BLaER1 treated with 17β-estradiol and CSF1 and Interleukin-3, amounts not matched to agents 10 nM and 100 nM (cell line): ENCODE measurements around the gene ELOVL5.
"Not testable (repeated sequence)": the region's sequence is repeated elsewhere in the genome, so short reads cannot be mapped to it uniquely, and the experiment has no call there.

Source experiments
- H3K27ac ChIP-seq, 11 experiments: shearing (Covaris generic); formaldehyde crosslinking; 2 replicates each; pipeline ENCODE4 v1.8.1; 2022
- H3K27me3 ChIP-seq, 11 experiments: shearing (Covaris generic); formaldehyde crosslinking; 2 replicates each; pipeline ENCODE4 v1.8.1; 2022
- H3K36me3 ChIP-seq, 11 experiments: shearing (Covaris generic); formaldehyde crosslinking; 2 replicates each; pipeline ENCODE4 v1.8.1; 2022
- H3K4me1 ChIP-seq, 10 experiments: shearing (Covaris generic); formaldehyde crosslinking; 2 replicates each; pipeline ENCODE4 v1.8.1; 2022
- H3K4me2 ChIP-seq, 11 experiments: shearing (Covaris generic); formaldehyde crosslinking; 2 replicates each; pipeline ENCODE4 v1.8.1; 2022
- H3K4me3 ChIP-seq, 10 experiments: shearing (Covaris generic); formaldehyde crosslinking; 2 replicates each; pipeline ENCODE4 v1.8.1; 2022
- H3K9ac ChIP-seq, 11 experiments: shearing (Covaris generic); formaldehyde crosslinking; 2 replicates each; pipeline ENCODE4 v1.8.1; 2022
- H3K9me3 ChIP-seq, 11 experiments: shearing (Covaris generic); formaldehyde crosslinking; replicated peaks in 1 of 11; 2 replicates each; pipeline ENCODE4 v1.8.1; 2022
- H4K20me1 ChIP-seq, 11 experiments: shearing (Covaris generic); formaldehyde crosslinking; 2 replicates each; pipeline ENCODE4 v1.8.1; 2022
- Cebpa-rat ChIP-seq, 11 experiments: shearing (Covaris generic); IDR thresholded peaks; 2 replicates each; pipeline ENCODE4 v1.8.1; 2022

ELOVL5 gene

GRCh38 chr6:53309059-53309900 lies 39.5 kb downstream of the ELOVL5 start:
- Histone ChIP-seq H3K27ac (peak overlapping the region in 10 of 11 experiments; percentile 6 to 62 (median 44); a peak in 11 of 22 replicates), H4K20me1 (peaks cover 16 to 78% (median 47%) of the 10 kb centered on the region in 11 experiments; a peak in 19 of 22 replicates), H3K27me3 (no peaks in the 10 kb centered on the region), H3K9ac (peak overlapping the region in 4 of 11 experiments; percentile 27 to 61 (median 46); a peak in 4 of 22 replicates), H3K4me2 (peak overlapping the region; percentile 48 to 90 (median 78)), H3K9me3 (peaks cover 0 to 30% (median 22%) of the 10 kb centered on the region in 11 experiments; a peak in 20 of 22 replicates), H3K36me3 (peaks cover 0 to 31% (median 9%) of the 10 kb centered on the region in 11 experiments; a peak in 11 of 22 replicates), H3K4me1 (peaks cover 33 to 78% (median 57%) of the 10 kb centered on the region in 10 experiments), H3K4me3 (peak overlapping the region in 1 of 10 experiments; percentile 4; a peak in 2 of 20 replicates)
- no peak for TF ChIP-seq Cebpa-rat (IDR thresholded peaks at IDR 0.05)

- H3K4me3 ChIP-seq = peak overlapping the region in 1 of 10 experiments; percentile 10; a peak in 1 of 20 replicates
- TF ChIP-seq Cebpa-rat (IDR thresholded peaks at IDR 0.05) = no peak
- no peak overlapping the region for H3K9ac ChIP-seq
- peaks cover 48 to 78% (median 61%) of the 10 kb centered on the region in 10 experiments for H3K4me1 ChIP-seq
- H3K4me2 ChIP-seq = peak overlapping the region in 1 of 11 experiments; percentile 2; a peak in 1 of 22 replicates
- peaks cover 0 to 30% (median 22%) of the 10 kb centered on the region in 11 experiments; a peak in 20 of 22 replicates for H3K9me3 ChIP-seq
- H3K27ac ChIP-seq = no peak overlapping the region
- peaks cover 16 to 78% (median 52%) of the 10 kb centered on the region in 11 experiments; a peak in 19 of 22 replicates for H4K20me1 ChIP-seq
- no peaks in the 10 kb centered on the region for H3K27me3 ChIP-seq
- H3K36me3 ChIP-seq = peaks cover 0 to 15% (median 9%) of the 10 kb centered on the region in 11 experiments; a peak in 11 of 22 replicates
These were observed 41.9 kb downstream of the ELOVL5 start for GRCh38 chr6:53306819-53307347.

GRCh38 chr6:53306217-53306616 lies 42.5 kb downstream of the ELOVL5 start:
- H3K9me3 ChIP-seq = peaks cover 0 to 30% (median 22%) of the 10 kb centered on the region in 11 experiments; a peak in 20 of 22 replicates
- not testable (repeated sequence) for H3K27me3 ChIP-seq, H3K27ac ChIP-seq, H3K4me3 ChIP-seq, H3K4me2 ChIP-seq, H3K9ac ChIP-seq
- H3K4me1 ChIP-seq = peaks cover 54 to 78% (median 61%) of the 10 kb centered on the region in 10 experiments
- H4K20me1 ChIP-seq = peaks cover 14 to 78% (median 52%) of the 10 kb centered on the region in 11 experiments; a peak in 20 of 22 replicates
- H3K36me3 ChIP-seq = peaks cover 0 to 15% (median 9%) of the 10 kb centered on the region in 11 experiments; a peak in 11 of 22 replicates

- peaks cover 0 to 15% (median 9%) of the 10 kb centered on the region in 11 experiments; a peak in 11 of 22 replicates for H3K36me3 ChIP-seq
- not testable (repeated sequence) for H3K4me3 ChIP-seq, H3K27me3 ChIP-seq, H3K4me2 ChIP-seq, H3K9ac ChIP-seq, H3K27ac ChIP-seq
- peaks cover 12 to 78% (median 52%) of the 10 kb centered on the region in 11 experiments; a peak in 20 of 22 replicates for H4K20me1 ChIP-seq
- H3K4me1 ChIP-seq = peaks cover 54 to 78% (median 61%) of the 10 kb centered on the region in 10 experiments
- H3K9me3 ChIP-seq = peaks cover 0 to 30% (median 22%) of the 10 kb centered on the region in 11 experiments; a peak in 20 of 22 replicates
These were observed 43.2 kb downstream of the ELOVL5 start for GRCh38 chr6:53305506-53306005.

GRCh38 chr6:53304953-53305352 lies 43.8 kb downstream of the ELOVL5 start:
- H3K4me2 ChIP-seq, H3K27ac ChIP-seq, H3K27me3 ChIP-seq, H3K4me3 ChIP-seq, H3K9ac ChIP-seq: not testable (repeated sequence)
- Histone ChIP-seq H3K4me1 (peaks cover 54 to 78% (median 61%) of the 10 kb centered on the region in 10 experiments), H4K20me1 (peaks cover 18 to 78% (median 55%) of the 10 kb centered on the region in 11 experiments; a peak in 20 of 22 replicates), H3K36me3 (peaks cover 0 to 15% (median 9%) of the 10 kb centered on the region in 11 experiments; a peak in 11 of 22 replicates), H3K9me3 (peaks cover 0 to 30% (median 22%) of the 10 kb centered on the region in 11 experiments; a peak in 20 of 22 replicates)

- Histone ChIP-seq H3K9me3 (peaks cover 0 to 24% (median 21%) of the 10 kb centered on the region in 11 experiments; a peak in 20 of 22 replicates), H3K4me2 (peak overlapping the region; percentile 60 to 94 (median 77)), H3K4me1 (peaks cover 54 to 82% (median 66%) of the 10 kb centered on the region in 10 experiments), H3K27ac (peak overlapping the region in 8 of 11 experiments; percentile 14 to 58 (median 44); a peak in 15 of 22 replicates), H3K36me3 (peaks cover 0 to 15% (median 8%) of the 10 kb centered on the region in 11 experiments; a peak in 11 of 22 replicates), H3K9ac (peak overlapping the region in 7 of 11 experiments; percentile 0 to 45 (median 15); a peak in 9 of 22 replicates), H3K4me3 (peak overlapping the region in 3 of 10 experiments; percentile 12 to 35 (median 26); a peak in 4 of 20 replicates), H4K20me1 (peaks cover 21 to 80% (median 62%) of the 10 kb centered on the region in 11 experiments; a peak in 20 of 22 replicates), H3K27me3 (no peaks in the 10 kb centered on the region)
- no peak for TF ChIP-seq Cebpa-rat (IDR thresholded peaks at IDR 0.05)
These were observed 45.9 kb downstream of the ELOVL5 start for GRCh38 chr6:53302678-53303360.

- Histone ChIP-seq H4K20me1 (peaks cover 26 to 80% (median 66%) of the 10 kb centered on the region in 11 experiments; a peak in 20 of 22 replicates), H3K9me3 (peaks cover 0 to 15% (median 13%) of the 10 kb centered on the region in 11 experiments; a peak in 20 of 22 replicates), H3K27ac (peak overlapping the region in 8 of 11 experiments; percentile 14 to 58 (median 44); a peak in 15 of 22 replicates), H3K27me3 (no peaks in the 10 kb centered on the region), H3K4me1 (peaks cover 57 to 83% (median 65%) of the 10 kb centered on the region in 10 experiments), H3K36me3 (peaks cover 0 to 7% (median 5%) of the 10 kb centered on the region in 11 experiments; a peak in 10 of 22 replicates), H3K9ac (peak overlapping the region in 4 of 11 experiments; percentile 15 to 45 (median 30); a peak in 5 of 22 replicates), H3K4me3 (peak overlapping the region in 2 of 10 experiments; percentile 5 to 12; a peak in 2 of 20 replicates), H3K4me2 (peak overlapping the region; percentile 60 to 94 (median 77))
- TF ChIP-seq Cebpa-rat (IDR thresholded peaks at IDR 0.05) = no peak
These were observed 46.8 kb downstream of the ELOVL5 start for GRCh38 chr6:53301801-53302537.
